Measurements from ENCODE around the gene CABCOCO1.

Gene CABCOCO1

DNA sequence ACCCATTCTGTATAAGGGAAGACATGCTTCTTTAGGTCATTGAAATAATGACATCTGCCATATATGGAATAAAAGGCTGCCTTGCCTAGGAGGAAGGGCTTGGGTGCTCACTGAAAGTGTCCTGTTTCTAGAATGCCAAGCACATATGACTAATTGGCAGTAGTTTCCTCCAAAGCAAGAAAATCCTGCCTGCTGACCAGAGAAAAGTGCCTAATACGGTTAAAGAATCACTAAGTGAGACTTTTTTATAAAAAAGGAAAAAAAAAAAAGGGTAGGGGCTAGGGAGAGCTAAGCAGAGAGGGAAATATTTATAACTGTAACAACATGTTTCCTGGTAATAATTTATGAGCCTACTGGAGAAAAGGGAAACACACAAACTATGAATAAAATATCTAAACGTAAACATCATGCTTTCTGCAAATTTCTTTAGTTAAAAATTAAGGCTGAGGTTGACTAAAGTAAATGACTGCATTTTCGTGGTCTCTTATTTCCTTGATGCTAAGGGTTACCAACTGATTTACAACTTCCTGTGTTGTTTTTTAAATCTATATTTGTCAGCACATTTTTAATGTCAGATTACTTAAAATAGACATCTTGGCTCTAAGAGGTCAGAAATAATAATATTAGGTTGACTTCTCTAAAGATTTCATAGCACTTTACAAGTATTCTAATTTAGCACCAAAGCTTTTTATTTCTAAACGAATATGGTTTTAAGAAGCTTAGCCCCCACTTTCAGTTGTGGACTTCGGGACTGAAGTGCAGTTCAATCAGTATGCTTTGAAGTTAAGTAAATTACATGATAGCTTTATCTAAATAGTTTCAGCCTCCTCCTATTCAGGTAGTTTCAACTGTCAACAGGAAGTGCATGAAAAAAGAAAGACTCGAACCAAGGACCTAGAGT, 89.6 kb downstream of the CABCOCO1 start:
- in situ Hi-C loops (cut with HindIII; ENCODE audit: low sequenced_read_pairs), result no loop called here

DNA sequence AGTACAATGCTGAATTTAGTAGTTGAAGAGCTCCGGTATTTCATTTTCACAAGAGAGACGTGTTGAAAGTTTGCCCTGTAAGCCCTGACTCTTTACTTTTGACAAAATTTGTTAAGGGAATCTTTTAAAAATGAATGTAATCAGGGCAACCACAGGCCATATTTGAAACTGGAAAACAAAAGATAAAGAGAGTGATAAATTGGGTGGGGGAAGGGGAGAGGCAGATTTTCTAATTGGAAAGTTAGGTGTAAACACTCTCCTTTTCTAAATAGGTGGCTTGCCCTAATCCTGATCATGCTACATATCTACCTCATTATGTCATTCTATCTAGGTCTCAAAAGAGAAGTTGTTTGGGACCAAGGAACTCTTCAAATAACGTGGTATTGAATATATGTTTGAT, 90.7 kb downstream of the CABCOCO1 start:
- in situ Hi-C loops (cut with HindIII; ENCODE audit: low sequenced_read_pairs), result no loop called here

- in situ Hi-C loops (cut with HindIII; ENCODE audit: low sequenced_read_pairs), result no loop called here
Observed at GRCh38 chr10:61754587-61755550, 92.1 kb downstream of the CABCOCO1 start.

GRCh38 chr10:61757001-61757400, 94.3 kb downstream of the CABCOCO1 start:
- in situ Hi-C loops (cut with HindIII; ENCODE audit: low sequenced_read_pairs), result no loop called here

- in situ Hi-C loops (cut with HindIII; ENCODE audit: low sequenced_read_pairs), result no loop called here
Observed at GRCh38 chr10:61757525-61758397, 95.0 kb downstream of the CABCOCO1 start.

GRCh38 chr10:61758433-61758832, 95.7 kb downstream of the CABCOCO1 start:
- in situ Hi-C loops (cut with HindIII; ENCODE audit: low sequenced_read_pairs), result no loop called here

DNA sequence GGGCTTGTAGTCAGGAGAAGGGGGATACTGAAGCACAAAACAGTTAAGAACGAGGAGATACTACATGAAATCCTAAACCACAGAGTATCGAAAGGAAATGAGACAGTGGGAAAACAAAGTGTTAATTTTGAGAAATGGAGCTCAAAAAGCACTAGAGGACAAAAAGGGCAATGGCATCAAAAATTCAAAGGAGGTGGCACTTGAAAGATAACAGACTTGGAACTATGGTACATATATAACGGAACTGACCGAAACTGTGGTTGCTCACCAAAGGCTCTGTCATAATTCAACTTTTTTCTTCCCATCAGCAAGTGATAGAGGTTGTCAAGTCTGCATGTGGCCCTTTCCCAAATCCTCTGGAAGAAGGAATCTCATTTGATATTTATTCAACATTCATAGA, 97.0 kb downstream of the CABCOCO1 start:
- in situ Hi-C loops (cut with HindIII; ENCODE audit: low sequenced_read_pairs), result no loop called here

DNA sequence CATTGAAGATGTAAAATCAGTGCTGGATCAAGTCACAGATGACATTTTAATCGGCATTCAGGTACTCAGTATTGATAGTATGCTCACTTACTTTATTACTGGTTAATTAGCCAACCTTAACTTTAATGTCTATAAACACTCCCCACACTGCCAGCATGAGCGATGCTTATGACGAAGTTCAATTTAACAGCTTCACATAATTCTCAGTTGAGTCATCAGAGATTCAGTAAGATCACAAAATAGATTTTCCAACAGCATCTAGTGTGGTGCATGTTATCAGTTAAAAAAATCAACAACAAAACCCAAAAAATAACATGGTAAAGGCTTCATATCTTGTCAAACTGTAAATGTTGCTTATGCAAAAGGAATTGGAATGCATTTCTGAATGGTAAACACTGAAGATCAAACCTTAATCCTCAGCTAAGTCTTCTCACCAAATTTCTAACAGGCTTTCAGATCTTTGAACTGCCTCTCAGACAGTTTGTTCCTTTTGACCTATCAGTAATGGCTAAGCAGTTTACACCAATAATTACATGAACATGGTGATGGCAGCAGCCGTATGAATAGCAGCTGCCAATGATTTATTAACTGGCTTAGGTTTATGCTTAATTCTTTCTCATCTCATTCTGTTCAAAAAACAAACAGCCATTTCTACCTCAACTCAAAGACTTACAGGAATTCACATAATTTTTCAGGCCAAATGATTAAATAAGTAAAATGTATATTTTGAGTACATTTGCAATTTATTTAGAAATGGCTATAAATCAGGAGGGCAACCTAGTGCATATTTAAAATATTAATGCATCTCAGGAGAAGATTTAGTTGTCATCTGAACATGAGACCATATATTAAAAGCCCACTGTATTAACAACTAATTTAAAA, 98.5 kb downstream of the CABCOCO1 start:
- in situ Hi-C loops (cut with HindIII; ENCODE audit: low sequenced_read_pairs), result no loop called here

DNA sequence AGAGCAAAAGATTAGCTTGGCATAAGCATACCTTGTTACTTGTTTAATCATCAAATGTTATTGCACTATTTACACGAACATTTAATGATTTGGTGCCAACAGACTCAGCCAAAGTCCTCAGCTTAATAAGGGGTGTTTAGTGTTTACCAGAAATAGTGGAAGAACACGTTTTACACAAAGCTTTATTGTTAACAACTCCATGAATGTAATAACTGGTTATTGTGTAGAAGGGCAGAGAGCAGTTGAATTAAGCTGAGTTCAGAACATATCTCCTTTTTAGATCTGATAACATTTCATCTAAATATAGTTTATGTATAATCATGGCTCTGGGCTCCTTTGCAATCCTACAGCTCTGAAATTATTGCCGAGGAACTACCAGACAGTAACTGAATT, 99.1 kb downstream of the CABCOCO1 start:
- in situ Hi-C loops (cut with HindIII; ENCODE audit: low sequenced_read_pairs), result no loop called here

DNA sequence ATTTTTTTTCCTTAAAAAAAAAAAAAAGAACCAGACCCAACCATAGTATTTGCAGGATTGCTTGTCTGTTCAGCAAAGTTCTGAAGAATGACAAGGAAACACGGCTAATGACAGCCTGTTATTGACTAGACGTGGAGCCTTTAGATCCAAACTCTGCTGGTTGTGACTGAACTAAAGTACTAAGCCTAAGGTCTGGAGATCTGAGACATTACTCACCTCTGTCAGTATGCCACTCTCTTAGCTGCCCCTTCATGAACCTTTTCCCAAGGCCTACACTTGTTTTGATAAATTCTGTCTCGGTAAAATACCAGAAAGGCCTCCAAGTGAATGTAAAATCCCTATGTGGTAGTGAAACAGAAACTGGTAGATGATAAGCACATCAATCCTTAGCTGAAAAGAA, 101.0 kb downstream of the CABCOCO1 start:
- in situ Hi-C loops (cut with HindIII; ENCODE audit: low sequenced_read_pairs), result no loop called here

- in situ Hi-C loops (cut with HindIII; ENCODE audit: low sequenced_read_pairs), result no loop called here
Observed at GRCh38 chr10:61764486-61764885, 101.8 kb downstream of the CABCOCO1 start.

DNA sequence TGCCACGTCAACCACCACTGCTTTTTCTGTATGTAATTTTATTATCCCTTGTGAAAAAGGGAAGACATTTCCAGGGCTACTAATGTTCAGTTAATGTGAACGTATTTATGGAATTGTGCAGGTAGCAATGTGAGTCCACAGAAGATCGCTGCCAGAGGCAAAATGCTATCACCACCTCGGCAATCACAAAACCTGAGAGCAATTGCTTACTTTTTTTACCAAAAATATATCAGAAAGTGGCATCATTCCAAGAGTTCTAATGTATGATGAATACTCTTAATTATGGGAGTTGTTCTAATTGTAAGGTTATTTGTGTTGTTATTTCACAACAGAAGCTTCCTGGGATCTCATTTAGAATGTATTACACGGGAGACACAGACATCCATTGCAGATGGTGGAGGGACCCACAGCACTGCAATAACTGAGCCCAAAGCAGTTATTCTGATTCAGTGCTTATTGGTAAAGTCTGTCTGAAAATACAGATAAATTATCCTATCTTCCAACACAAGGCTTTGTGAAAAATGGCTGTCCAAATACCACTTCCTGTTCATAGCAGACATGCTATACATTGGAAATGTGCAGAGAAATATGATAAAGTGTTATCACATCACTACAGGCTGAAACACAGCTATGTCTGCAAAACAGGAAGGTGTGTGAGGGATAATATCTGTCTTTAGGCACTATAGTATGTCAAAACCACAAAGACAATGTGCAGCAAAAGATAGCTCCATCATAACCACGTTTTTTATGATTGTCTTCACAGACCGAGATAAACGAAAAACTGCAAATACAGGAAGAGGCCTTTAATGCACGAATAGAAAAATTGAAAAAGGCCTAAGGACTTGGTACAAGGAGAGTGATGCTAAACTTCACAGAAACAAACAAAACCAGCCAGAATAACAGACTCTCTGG, 102.7 kb downstream of the CABCOCO1 start:
- in situ Hi-C loops (cut with HindIII; ENCODE audit: low sequenced_read_pairs), result no loop called here

DNA sequence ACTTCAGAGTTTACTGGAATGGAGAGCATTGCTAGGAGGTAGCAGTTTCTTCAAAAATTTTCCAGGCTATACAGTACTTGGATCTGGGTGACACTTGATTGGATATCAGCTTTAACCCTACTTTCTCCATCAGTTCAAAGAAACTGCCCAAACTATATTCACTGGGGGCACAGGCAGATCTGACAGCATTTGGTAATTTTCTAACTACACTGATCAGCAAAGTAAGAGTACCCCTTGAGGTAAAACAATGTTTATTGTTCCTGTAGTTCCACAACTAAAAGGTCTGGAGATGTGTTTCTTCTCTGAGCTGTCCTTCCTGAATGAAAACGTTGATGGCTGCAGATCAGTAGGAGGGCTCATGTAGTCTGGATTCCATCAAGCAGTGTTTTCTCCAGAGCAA, 104.2 kb downstream of the CABCOCO1 start:
- in situ Hi-C loops (cut with HindIII; ENCODE audit: low sequenced_read_pairs), result no loop called here

DNA sequence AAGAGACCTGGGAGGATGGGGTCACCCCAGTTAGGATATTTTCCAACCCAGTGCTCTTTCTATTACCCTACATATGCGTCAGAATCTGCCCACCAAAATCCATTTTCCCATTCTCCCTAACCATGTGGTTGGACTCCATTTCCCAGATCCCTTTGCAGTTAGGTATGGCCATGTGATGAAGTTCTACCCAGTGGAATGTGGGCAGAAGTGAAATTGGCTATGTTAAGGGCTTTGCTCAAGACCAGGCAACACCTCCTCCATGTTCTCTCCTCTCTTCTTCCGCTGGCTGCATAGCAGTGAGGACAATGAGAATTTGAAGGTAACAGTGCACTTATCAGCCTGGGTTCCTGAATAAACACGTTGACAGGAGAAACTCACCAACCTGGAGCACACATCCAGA, 111.3 kb downstream of the CABCOCO1 start:
- in situ Hi-C loops (cut with HindIII; ENCODE audit: low sequenced_read_pairs), result no loop called here

GRCh38 chr10:61775111-61775510, 112.4 kb downstream of the CABCOCO1 start:
- in situ Hi-C loops (cut with HindIII; ENCODE audit: low sequenced_read_pairs), result no loop called here

- in situ Hi-C loops (cut with HindIII; ENCODE audit: low sequenced_read_pairs), result no loop called here
Observed at GRCh38 chr10:61776615-61777266, 114.0 kb downstream of the CABCOCO1 start.

- in situ Hi-C loops (cut with HindIII; ENCODE audit: low sequenced_read_pairs), result no loop called here
Observed at GRCh38 chr10:61778137-61778536, 115.4 kb downstream of the CABCOCO1 start.

DNA sequence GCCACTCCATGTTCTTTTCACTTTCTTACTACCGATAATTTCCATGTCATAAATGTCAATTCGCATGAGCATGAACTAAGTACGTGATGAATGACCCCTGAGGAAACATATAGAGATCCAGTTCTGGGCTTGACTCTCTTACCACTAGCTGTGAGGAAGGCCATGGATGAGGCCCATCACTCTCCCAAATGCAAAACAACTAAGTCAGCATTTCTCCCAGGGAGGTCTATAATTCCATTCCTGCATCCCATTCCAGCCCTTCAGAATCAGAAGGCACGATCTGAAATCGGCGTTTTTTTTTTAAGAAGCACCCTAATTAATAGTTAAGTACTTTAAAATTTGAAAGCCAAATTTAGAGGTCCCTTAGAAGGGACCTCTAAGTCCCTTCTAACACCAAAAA, 116.5 kb downstream of the CABCOCO1 start:
- in situ Hi-C loops (cut with HindIII; ENCODE audit: low sequenced_read_pairs), result no loop called here

Measured in DLD1 (cell line).